Fibroblast of mammary gland (primary cell): ENCODE data around the gene NXPE2.

Source experiments
- DNase-seq: peaks from one replicate; pipeline ENCODE4 v3.0.0-alpha.2; 2010; ENCODE audit warnings: low read depth
- H3K4me3 ChIP-seq: 2 replicates; pipeline ENCODE4 v1.5.1; 2011; ENCODE audit warnings: low read depth, mild to moderate bottlenecking, low read length, moderate library complexity; ENCODE audit not compliant: control insufficient read depth
- CTCF ChIP-seq: conservative IDR thresholded peaks from 2 replicates; pipeline ENCODE4 v1.5.1; 2011; ENCODE audit warnings: low read depth, low read length, inconsistent platforms; ENCODE audit not compliant: control insufficient read depth, insufficient read depth

NXPE2 gene

GRCh38 chr11:114666760-114667159, 11.6 kb upstream of the NXPE2 start:
- DNase-seq, result no peak
- no peak for TF ChIP-seq CTCF
- no peak overlapping the region for H3K4me3 ChIP-seq

- no peak for DNase-seq
- no peak for TF ChIP-seq CTCF
- H3K4me3 ChIP-seq, result no peak overlapping the region
These were observed 10.2 kb upstream of the NXPE2 start for GRCh38 chr11:114668109-114668508.

- no peak overlapping the region for H3K4me3 ChIP-seq
- no peak for DNase-seq
- no peak for TF ChIP-seq CTCF
These were observed 4.7 kb upstream of the NXPE2 start for GRCh38 chr11:114673661-114674060.

- DNase-seq, result no peak
- TF ChIP-seq CTCF, result no peak
- no peak overlapping the region for H3K4me3 ChIP-seq
These were observed 1.2 kb downstream of the NXPE2 start for GRCh38 chr11:114679505-114679904.

- no peak for TF ChIP-seq CTCF
- no peak overlapping the region for H3K4me3 ChIP-seq
- DNase-seq, result peak; percentile 1
These were observed 4.7 kb downstream of the NXPE2 start for GRCh38 chr11:114683007-114683406.

GRCh38 chr11:114684636-114685035, 6.3 kb downstream of the NXPE2 start:
- TF ChIP-seq CTCF, result no peak
- no peak overlapping the region for H3K4me3 ChIP-seq
- peak; percentile 4 for DNase-seq

- no peak for DNase-seq
- TF ChIP-seq CTCF, result no peak
- no peak overlapping the region for H3K4me3 ChIP-seq
These were observed 6.8 kb downstream of the NXPE2 start for GRCh38 chr11:114685097-114685496.
